Mesodermal cell (in vitro differentiated cells): Measurements from ENCODE around the gene MED23.

Source experiments
- H3K27ac ChIP-seq: 2 replicates; pipeline ENCODE4 v1.7.0; 2013; ENCODE audit warnings: mild to moderate bottlenecking, low read depth, low read length, moderate library complexity; ENCODE audit not compliant: severe bottlenecking
- H3K36me3 ChIP-seq: 2 replicates; pipeline ENCODE4 v1.7.1; 2013; ENCODE audit warnings: mild to moderate bottlenecking, low read length, moderate library complexity; ENCODE audit not compliant: control insufficient read depth, insufficient read depth
- H3K4me1 ChIP-seq: one replicate; pipeline ENCODE4 v1.7.1; 2013; ENCODE audit warnings: mild to moderate bottlenecking, low read length; ENCODE audit not compliant: insufficient read depth, control insufficient read depth, poor library complexity, severe bottlenecking
- H3K4me3 ChIP-seq: 2 replicates; pipeline ENCODE4 v1.7.0; 2013; ENCODE audit warnings: low read length, control low read depth, mild to moderate bottlenecking; ENCODE audit not compliant: insufficient read depth, poor library complexity, severe bottlenecking; ENCODE audit errors: extremely low read depth
- H3K9me3 ChIP-seq: 2 replicates; pipeline ENCODE4 v1.7.1; 2013; ENCODE audit warnings: mild to moderate bottlenecking, low read length, moderate library complexity; ENCODE audit not compliant: control insufficient read depth
- WGBS, 2 experiments: methylation state at CpG; one replicate each; pipeline ENCODE4 v1.1.5; 2013; ENCODE audit warnings: missing lambda C conversion rate in 2 of 2; ENCODE audit not compliant: insufficient coverage in 2 of 2; 5-methylcytosine and 5-hydroxymethylcytosine counted together

MED23 gene

DNA sequence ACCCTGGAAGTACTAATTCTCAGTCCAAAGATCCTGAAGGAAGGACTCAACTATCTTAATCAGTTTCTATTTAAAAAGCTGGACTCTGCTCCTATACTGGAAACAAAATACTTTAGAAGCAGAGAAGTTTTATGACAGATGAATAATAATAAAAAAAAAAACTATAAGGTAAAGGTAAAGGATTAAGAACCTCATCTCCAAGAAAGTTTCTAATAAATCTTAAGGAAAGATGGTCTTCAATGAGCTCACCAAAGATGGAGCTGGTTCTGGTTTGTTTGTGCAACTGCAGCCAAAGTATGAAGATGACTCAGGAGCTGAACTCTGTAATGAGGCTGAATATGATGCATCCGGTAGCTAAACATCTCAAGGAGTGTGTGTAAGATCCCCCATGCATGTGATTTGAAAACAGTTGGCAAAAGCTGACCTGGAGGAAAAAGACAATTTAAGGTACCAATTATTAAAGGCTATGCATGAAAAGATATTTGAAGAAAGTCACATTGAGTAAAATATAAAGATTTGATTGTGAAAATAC is 25.2 kb downstream of the MED23 start:
- no peak overlapping the region for H3K27ac ChIP-seq
- no peak overlapping the region for H3K4me3 ChIP-seq
- whole genome bisulfite sequencing, 2 experiments = 100% methylated on average over 1 of the region's 1 CpG
- H3K36me3 ChIP-seq = peaks cover 57% of the 10 kb centered on the region
- H3K4me1 ChIP-seq = no peaks in the 10 kb centered on the region
- H3K9me3 ChIP-seq = no peaks in the 10 kb centered on the region

DNA sequence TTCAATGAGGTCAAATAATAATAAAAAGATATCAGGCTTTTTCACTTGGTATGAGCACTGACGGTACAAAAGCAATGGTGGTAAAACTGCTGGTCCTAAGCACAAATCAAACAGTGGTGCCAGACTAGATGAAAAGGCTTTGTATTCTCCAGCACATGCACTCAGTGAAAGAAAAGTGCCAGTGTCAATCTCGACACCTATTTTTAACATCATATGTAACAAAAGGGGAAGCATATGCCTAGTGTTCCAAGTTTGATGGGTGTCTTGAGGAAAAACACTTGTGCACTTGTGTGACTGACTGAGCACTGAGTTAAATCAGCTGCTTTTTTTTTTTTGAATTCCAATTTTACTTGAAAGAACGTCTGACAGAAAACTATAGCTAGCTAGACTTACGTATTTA is 27.3 kb downstream of the MED23 start:
- H3K9me3 ChIP-seq = no peaks in the 10 kb centered on the region
- 50 to 100% methylated on average over 1 of the region's 4 CpGs for WGBS, 2 experiments
- no peak overlapping the region for H3K4me3 ChIP-seq
- peaks cover 71% of the 10 kb centered on the region for H3K36me3 ChIP-seq
- H3K4me1 ChIP-seq = no peaks in the 10 kb centered on the region
- H3K27ac ChIP-seq = no peak overlapping the region

DNA sequence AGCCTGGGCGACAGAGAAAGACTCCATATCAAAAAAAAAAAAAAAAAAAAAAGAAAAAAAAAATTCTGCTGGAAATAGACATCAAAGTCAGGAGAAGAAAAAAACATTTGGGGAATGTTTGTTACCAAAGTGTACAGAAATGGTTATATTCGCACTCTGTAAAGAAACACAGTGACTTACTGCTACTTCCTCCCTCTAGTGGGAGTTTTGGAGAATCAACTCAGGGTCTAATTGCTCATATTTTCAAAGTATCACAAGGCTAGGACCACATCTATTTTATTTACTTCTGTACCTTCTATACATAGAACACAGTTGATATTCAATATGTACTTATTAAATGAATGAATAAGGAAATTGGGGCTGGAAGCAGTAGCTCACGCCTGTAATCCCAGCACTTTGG is 30.6 kb downstream of the MED23 start:
- no peaks in the 10 kb centered on the region for H3K9me3 ChIP-seq
- peaks cover 72% of the 10 kb centered on the region for H3K36me3 ChIP-seq
- no peaks in the 10 kb centered on the region for H3K4me1 ChIP-seq
- 67% methylated on average over 1 of the region's 3 CpGs; no CpG with 5 or more reads in 1 of the 2 experiments for WGBS, 2 experiments
- no peak overlapping the region for H3K4me3 ChIP-seq
- H3K27ac ChIP-seq = no peak overlapping the region

DNA sequence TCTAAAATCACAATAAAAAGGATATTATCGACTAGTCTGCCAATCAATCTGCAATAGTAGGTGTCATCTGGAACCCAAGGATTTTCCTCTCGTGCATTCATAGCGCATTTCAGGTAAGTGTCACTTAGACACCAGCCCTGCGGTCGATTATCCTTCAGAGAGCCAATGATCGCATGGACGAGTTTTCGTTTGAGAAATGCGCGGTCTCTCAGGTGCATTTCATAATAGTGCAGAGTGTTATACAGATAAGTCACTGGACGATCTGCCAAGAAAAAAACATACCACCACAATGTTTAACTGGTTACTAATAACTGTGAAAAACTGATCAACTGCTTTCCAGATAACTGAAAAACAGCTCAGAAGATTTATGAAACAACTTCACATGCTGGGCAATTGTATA is 34.0 kb downstream of the MED23 start:
- H3K27ac ChIP-seq = no peak overlapping the region
- no peak overlapping the region for H3K4me3 ChIP-seq
- peaks cover 78% of the 10 kb centered on the region for H3K36me3 ChIP-seq
- H3K9me3 ChIP-seq = no peaks in the 10 kb centered on the region
- WGBS, 2 experiments = 98% methylated on average over 8 to 9 of the region's 11 CpGs
- no peaks in the 10 kb centered on the region for H3K4me1 ChIP-seq

DNA sequence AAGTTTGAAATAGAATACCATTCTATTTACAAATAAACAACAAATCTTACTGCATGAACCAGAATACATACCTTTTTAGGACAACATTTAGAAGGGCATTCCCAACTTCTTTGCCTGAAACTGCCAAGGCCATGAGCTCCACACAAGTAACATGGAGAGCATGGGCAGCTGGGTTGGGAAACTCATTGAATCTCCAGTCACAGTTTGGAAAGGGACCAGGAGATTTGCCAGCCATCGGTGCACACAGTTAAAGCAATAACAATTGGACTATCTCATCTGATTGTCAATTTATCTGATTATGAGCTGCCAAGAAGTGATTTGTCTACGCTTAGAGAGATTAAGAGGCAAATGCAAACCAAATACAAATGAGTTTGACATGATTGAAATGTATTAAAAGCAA is 35.1 kb downstream of the MED23 start:
- 100% methylated on average over 1 to 2 of the region's 2 CpGs for WGBS, 2 experiments

DNA sequence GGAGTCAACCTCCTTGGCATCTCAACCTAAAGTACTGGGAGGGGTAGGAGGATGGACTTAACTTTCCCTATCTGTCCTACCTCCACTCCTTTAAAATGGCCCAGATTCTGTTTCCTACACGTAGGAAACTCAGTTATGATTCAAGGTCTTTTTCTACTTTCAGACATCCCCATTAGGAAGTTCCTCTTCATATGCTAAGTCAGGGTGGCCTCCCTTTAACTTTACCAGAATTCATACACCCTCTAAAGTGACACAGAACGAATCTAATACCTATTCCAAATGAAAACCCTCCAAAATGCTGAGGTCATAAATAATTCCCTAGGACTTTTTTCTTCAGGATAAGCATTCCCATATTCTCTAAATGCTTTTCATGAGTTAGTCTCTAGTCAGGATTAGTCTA is 39.4 kb downstream of the MED23 start:
- WGBS, 2 experiments = 57 to 78% methylated on average over 1 of the region's 2 CpGs
- peaks cover 71% of the 10 kb centered on the region for H3K36me3 ChIP-seq
- no peaks in the 10 kb centered on the region for H3K4me1 ChIP-seq
- H3K9me3 ChIP-seq = no peaks in the 10 kb centered on the region
- no peak overlapping the region for H3K4me3 ChIP-seq
- no peak overlapping the region for H3K27ac ChIP-seq

More for the DNA sequence above, 35.1 kb downstream of the MED23 start:
- Histone ChIP-seq H3K4me3 (no peak overlapping the region), H3K9me3 (no peaks in the 10 kb centered on the region), H3K4me1 (no peaks in the 10 kb centered on the region), H3K27ac (no peak overlapping the region), H3K36me3 (peaks cover 77% of the 10 kb centered on the region)

DNA sequence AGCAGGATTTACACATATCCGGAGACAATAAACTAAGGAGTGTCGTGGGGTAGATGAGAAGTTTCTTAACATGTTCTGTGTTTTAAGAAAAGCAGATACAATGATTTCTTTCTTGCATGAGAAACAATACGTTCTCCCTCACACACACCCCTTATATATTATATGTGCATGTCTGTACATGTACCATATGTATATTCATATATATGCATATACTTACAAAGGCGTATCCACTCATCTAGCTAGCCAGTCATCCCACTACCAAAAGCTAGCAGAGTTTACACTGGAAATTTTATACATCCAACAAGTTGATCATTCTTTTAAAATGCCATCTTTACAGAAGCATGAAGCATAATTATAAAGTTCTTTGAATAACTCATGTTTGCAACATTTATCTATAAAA is 40.1 kb downstream of the MED23 start:
- peaks cover 76% of the 10 kb centered on the region for H3K36me3 ChIP-seq
- no peak overlapping the region for H3K4me3 ChIP-seq
- no peak overlapping the region for H3K27ac ChIP-seq
- no CpG with 5 or more reads among the region's 4 CpGs for WGBS, 2 experiments
- no peaks in the 10 kb centered on the region for H3K9me3 ChIP-seq
- H3K4me1 ChIP-seq = no peaks in the 10 kb centered on the region

DNA sequence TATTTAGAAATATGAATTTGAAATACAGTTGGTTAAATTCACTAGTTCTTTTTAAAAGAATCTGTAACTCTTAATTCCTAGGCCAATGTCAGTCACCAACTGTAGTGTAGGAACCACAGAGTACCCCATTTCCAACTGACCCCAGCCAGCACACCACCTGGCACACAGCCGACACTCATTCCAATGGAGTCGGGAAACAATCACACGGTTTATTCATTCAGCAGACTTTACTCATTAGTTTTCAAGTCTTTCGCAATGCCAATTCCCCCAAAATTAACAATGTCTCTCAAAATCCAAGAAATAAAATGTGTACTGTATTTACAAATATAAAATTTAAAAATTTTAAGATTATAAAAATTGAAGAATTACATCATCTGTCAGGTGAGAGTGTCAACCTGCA is 41.5 kb downstream of the MED23 start:
- peaks cover 73% of the 10 kb centered on the region for H3K36me3 ChIP-seq
- H3K4me3 ChIP-seq = no peak overlapping the region
- H3K27ac ChIP-seq = no peak overlapping the region
- no peaks in the 10 kb centered on the region for H3K9me3 ChIP-seq
- H3K4me1 ChIP-seq = no peaks in the 10 kb centered on the region
- WGBS, 2 experiments = 89 to 100% methylated on average over 3 of the region's 4 CpGs

DNA sequence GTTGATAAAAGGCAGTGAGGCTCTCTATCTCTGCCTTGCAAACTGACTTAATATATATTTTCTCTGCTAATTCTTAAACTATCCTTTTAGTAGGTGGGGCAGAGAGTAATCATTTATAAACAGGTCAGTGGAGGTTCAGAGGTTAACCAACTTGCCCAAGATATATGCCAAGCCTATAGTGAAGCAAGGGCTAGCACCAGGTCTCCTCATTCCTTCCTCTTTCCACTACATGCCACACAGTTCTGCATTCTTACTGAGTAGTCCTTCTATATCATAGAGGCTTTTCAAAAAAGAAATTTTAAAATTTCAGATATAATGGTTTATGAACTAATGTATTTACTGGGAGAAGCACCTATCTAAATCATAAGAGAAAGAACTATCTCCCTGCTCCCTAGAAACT is 46.5 kb downstream of the MED23 start:
- Histone ChIP-seq H3K4me3 (no peak overlapping the region), H3K9me3 (no peaks in the 10 kb centered on the region), H3K36me3 (peaks cover 64% of the 10 kb centered on the region), H3K27ac (no peak overlapping the region), H3K4me1 (no peaks in the 10 kb centered on the region)

DNA sequence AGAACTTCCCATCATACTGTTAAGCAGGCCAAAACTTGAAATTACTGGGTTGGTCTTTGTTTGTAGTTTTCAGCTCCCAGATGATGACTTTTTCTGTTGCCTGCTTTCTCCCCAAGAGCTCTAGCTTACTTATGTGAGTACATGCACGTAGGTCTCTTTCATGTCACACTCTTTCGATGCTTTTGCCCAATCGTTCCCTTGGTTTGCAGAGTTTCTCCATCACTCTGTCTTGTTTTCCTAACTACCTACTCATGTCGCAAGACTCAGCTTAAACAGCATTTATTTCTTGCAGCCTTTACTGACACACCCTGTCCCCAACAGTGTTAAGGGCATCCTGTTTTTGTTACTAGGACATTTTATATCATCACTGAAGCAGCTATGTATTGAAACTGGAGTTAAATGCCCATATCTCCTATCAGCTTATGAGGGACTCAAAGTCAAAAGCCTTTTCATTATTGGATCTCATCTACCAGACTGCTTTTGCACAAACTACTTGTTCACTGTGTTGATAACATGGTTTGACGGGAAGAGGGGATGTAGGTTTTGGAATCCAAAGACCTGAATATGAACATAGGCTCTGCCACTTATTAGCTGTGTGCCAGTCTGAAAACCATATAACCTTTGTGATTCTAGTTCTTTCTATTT is 52.1 kb downstream of the MED23 start:
- Histone ChIP-seq H3K27ac (no peak overlapping the region), H3K4me1 (no peaks in the 10 kb centered on the region), H3K36me3 (peaks cover 17% of the 10 kb centered on the region), H3K4me3 (no peak overlapping the region), H3K9me3 (no peaks in the 10 kb centered on the region)
- 91 to 96% methylated on average over 4 to 5 of the region's 5 CpGs for WGBS, 2 experiments

DNA sequence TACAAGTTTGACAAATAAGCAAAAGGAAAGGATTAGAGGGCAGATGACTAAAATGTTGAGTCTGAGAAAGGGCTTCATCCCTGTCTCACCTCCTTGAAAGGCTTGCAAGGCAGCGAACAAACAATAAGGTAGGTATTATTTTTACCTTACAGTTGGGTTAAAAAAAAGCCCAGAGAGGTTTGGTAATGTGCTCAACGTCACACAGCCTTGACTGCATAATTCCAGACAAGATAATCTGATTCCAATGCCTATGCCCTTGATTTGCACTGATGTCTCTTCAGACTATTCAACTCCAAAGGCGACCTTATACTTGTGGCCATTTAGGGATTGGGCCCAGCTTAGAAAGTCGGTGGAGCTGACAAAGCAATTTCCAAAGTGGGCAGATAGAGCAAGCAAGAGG is 53.4 kb downstream of the MED23 start:
- 90% methylated on average over 1 to 4 of the region's 4 CpGs for WGBS, 2 experiments
- Histone ChIP-seq H3K4me1 (no peaks in the 10 kb centered on the region), H3K36me3 (peaks cover 5% of the 10 kb centered on the region), H3K9me3 (no peaks in the 10 kb centered on the region), H3K4me3 (no peak overlapping the region), H3K27ac (no peak overlapping the region)
